HFF-Myc (cell line): ENCODE measurements around the gene SBF1.

Experiments
- DNase-seq: peaks from one replicate; pipeline ENCODE4 v3.0.0-alpha.2; 2011; ENCODE audit warnings: low read depth; ENCODE audit errors: extremely low read depth
- H3K4me3 ChIP-seq: replicated peaks from 2 replicates; pipeline ENCODE4 v1.5.1; 2011; ENCODE audit warnings: low read depth, mild to moderate bottlenecking, control low read depth, low read length
- CTCF ChIP-seq: IDR thresholded peaks from 2 replicates; pipeline ENCODE4 v1.5.1; 2012; ENCODE audit warnings: mild to moderate bottlenecking, low read depth, low read length, control low read depth; ENCODE audit errors: missing control alignments

Gene SBF1

GRCh38 chr22:50475652-50476002 lies 792 bp upstream of the SBF1 start:
- peak overlapping the region; percentile 69; the same call in 1 of the 2 replicates for H3K4me3 ChIP-seq
- DNase-seq, result no peak
- TF ChIP-seq CTCF, result no peak

DNA sequence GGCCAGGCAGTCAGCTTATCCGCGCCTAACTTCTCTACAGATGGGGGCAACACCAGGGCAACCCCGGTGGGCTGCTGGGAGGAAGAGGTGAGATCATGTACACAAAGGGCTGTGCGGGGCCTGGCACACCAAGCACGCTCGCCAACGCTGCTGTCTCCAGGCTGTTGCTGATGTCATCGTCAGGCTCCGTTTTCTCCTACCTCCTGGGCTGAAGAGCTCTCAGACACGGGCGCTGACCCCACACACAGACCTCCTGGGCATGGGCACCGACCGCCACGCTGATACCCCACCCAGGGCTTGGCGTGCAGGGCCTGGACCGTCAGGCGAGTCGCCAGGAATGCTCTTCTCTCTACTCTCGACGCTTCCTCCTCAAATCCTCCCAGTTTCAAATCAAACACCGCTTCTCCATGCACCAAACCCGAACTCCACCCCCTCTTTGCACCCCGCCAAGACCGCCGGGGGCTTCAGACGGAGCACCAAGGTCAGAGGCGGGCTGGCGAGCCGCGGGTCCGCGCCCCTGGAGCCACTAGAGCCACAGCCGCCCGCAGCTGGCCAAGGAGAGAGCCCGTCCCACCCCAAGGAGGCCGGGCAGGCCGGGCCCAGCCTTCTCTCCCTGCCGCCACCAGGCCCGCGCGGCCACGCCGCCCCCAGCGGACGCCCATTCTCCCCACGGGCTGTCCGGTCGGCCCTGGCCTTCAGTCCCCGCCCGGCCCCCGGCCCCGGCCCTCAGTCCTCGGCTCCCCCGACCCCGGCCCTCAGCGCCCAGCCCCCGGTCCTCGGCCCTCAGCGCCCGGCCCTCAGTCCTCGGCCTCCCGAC lies 772 bp downstream of the SBF1 start:
- DNase-seq, result no peak
- H3K4me3 ChIP-seq, result peak overlapping the region; percentile 69
- no peak for TF ChIP-seq CTCF

GRCh38 chr22:50473088-50473487 lies 1.7 kb downstream of the SBF1 start:
- peak overlapping the region; percentile 69 for H3K4me3 ChIP-seq
- TF ChIP-seq CTCF, result peak; percentile 36
- DNase-seq, result no peak

DNA sequence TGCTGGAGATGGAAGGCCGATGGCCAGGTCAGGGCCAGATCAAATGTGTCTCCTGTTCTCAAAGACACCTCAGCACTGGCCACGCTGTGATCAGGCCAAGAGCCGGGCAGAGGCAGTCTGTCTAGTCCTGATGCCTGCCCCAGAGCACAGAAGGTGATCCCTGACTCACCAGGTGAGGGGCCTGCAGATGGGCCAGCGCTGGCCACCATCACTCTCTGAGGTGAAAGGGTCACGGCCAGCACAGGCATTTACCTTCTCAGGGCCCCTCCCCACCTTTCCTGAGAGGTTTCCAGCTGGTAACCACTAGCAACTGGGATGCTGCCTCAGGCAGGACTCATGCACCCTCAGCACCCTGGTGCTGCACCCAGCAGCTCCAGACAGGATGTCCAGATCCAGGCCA lies 2.9 kb downstream of the SBF1 start:
- no peak overlapping the region for H3K4me3 ChIP-seq
- DNase-seq, result no peak
- no peak for TF ChIP-seq CTCF

DNA sequence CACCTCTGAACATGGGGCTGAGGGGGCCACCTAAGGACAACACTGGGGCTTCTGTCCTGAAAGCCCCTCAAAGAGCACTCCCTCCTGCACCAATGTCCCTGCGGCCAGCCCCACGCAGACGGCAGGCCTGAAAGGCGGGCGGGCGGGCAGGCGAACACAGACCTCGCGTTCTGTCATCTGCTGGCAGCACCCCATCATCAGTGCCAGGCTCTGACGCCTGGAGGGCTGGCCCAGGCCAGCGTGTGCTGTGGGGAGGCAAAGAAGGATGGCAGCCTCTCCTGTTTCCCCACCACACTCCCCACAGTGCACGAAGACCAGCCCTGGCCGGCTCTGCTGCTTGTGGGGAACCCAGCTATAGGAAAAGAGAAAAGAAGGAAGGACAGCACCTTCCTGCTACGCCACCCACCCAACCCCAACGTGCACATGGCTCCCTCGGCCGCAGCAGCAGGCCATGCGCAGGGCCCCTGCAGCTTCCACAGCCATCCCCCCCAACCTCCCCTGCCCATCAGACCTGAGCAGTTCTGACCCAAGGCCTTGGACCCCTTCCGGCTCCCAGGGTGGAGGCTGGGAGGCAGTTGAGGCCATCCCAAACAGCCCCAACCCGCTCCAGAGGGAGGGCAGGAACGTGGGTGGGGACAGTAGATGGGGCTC lies 3.5 kb downstream of the SBF1 start:
- no peak for TF ChIP-seq CTCF
- no peak for DNase-seq
- H3K4me3 ChIP-seq, result no peak overlapping the region

GRCh38 chr22:50470491-50470890 lies 4.3 kb downstream of the SBF1 start:
- no peak for DNase-seq
- H3K4me3 ChIP-seq, result 0 out of 2 replicates have a peak overlapping the region, but pooled peaks have one; percentile 5
- TF ChIP-seq CTCF, result no peak
